H54 (cell line): ENCODE data around the gene SGIP1.

Experiments used
- DNase-seq: peaks from one replicate; pipeline ENCODE4 v3.0.0; 2011; ENCODE audit warnings: low spot score, mixed read lengths; ENCODE audit not compliant: insufficient read length
- FAIRE-seq: peaks from 3 replicates; lab custom pipeline; 2011; peaks lifted over from hg19 to GRCh38; lab: Jason Lieb, UNC
- POLR2A ChIP-seq: IDR thresholded peaks from 2 replicates; pipeline ENCODE4 v1.6.1; 2011; ENCODE audit warnings: low read depth, mild to moderate bottlenecking, low read length

The SGIP1 gene

GRCh38 chr1:66532798-66533783 lies 862 bp upstream of the SGIP1 start:
- FAIRE-seq, result no peak
- TF ChIP-seq POLR2A, result no peak
- no peak for DNase-seq

- no peak for DNase-seq
- no peak for FAIRE-seq
- TF ChIP-seq POLR2A, result no peak
These were observed 1.1 kb downstream of the SGIP1 start for GRCh38 chr1:66535061-66535460.

DNA sequence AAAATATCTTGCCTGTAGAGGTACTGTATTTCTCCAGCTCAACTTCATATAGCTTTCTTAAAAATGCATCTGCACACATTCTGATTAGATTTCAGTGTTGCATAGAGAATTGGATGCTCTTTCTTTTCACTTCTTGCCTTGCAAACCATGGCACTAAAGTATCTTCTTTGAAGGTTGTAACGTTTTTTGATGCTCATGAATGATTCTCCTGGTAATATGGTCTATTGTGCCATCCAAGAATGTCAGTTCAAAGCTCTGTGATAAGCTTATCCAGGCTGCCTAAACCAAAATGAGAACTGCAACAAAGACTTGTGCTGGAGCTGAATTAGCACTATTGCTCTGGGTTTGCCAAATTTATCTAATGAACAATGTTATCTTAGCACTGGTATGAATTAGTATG lies 1.9 kb downstream of the SGIP1 start:
- TF ChIP-seq POLR2A, result no peak
- DNase-seq (no peak), FAIRE-seq (no peak)

DNA sequence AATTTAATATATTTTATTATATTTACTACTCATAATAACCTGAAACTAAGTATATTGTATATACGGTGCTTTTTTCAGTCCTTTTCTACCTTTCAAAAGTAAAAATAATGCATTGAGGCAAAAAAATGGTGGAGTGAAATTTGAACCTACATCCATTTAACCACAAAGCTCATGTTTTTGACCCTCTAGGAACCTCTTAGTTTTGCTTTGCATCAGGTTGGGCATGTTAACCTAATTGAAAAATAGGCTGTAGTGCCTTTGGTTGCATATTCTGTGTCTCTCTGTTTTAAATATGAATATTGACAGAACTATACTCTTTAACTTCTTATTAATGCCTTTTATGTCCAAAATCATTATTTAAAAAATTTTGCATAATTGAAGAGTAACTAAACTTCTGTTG lies 3.8 kb downstream of the SGIP1 start:
- DNase-seq (no peak), FAIRE-seq (no peak)
- TF ChIP-seq POLR2A, result no peak

DNA sequence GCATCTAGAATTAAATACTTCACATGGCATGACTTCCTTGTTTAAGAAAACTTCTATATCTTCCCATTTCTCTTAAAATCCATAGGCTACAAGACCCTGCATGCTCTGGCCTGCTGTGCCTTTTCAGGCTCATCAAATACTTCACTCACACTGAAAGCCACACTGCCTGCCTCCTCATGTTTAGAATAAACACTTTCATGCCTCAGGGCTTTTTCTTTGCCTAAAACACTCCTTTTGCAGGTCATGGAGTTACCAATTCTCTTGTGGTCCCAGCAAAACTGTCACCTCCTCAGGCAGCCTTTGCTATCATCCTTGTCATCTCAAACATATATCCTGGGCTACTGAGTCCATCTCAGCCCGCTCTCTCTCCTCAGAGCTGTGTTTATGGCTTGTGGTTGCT lies 5.5 kb downstream of the SGIP1 start:
- FAIRE-seq (no peak), DNase-seq (no peak)
- TF ChIP-seq POLR2A, result no peak

DNA sequence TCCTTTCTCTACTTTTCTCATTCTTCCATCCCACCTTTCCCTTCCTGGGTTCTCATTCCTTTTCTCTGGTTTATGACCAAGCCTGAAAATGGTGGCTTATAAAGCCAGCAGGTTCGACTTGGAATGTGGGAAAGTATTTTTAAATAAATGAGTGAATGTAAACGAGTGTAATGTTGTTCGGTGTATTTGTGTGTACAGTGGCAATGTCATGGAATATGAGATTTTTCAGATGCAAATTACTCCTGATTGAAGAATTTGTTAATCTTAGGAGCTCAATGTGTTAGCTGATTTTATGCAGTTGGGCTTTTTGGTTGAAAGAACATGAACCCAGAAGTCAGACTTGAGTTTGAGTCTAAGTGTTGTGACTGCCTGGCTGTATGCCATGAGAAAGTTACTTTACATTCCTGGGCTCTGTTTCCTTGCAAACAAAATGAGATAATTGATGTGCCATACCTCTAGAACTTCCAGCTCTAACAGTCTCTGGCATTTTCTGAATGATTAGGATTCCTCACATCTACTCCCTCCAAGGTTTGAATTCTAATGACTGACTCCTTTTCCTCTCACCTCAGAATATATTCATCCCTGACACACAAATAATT lies 6.6 kb downstream of the SGIP1 start:
- no peak for FAIRE-seq
- no peak for DNase-seq
- no peak for TF ChIP-seq POLR2A

DNA sequence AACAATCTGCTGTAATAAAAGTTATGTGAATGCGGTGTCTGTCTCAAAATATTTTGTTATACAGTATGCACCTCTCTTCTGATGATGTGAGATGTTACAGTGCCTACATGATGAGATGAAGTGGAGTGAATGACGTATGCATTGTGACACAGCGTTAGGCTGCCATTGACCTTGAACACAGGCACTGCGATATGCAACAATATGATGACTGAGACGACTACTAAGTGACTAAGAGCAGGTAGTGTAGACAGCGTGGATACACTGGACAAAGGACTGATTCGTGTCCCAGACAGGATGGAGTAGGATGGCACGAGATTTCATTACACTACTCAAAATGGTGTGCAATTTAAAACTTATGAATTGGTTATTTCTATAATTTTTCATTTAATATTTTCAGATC lies 8.4 kb downstream of the SGIP1 start:
- TF ChIP-seq POLR2A, result no peak
- FAIRE-seq (no peak), DNase-seq (no peak)

- FAIRE-seq (no peak), DNase-seq (no peak)
- TF ChIP-seq POLR2A, result no peak
These were observed 9.1 kb downstream of the SGIP1 start for GRCh38 chr1:66542811-66543767.

DNA sequence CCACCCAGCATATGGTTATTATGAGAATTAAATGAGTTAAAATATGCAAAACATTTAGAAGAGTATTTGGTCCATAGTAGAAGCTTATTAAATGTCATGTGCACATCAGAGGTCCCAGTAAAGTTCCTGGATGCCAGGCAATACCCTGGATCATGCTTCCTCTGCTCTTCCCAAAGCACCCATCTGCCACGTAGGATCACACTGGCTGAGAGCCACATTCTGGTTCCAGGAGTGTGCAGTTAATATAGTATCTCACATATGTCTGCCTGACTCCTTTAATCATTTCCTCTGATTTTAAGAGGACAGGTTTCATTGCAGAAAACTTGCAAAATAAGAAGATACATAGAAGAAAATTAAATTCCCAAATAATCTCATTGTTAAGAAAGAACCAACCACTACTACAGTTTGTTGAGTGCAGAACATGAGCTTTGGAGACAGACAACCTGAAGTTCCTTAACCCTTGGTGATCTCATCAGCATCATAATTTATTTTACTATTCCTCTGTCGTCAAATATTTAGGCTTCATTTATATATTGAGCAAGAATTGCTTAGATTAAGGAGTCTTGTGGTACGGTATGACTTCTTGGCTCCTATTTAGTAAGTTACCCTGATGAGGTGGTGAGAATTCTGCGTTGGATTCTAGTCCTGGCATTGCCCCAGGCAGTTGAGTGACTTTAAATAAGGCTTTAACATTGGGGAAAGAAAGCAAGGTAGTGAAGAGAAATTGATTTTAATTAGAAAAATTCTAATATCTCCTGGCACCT lies 12.3 kb downstream of the SGIP1 start:
- no peak for TF ChIP-seq POLR2A
- DNase-seq, result no peak
- FAIRE-seq, result no peak

DNA sequence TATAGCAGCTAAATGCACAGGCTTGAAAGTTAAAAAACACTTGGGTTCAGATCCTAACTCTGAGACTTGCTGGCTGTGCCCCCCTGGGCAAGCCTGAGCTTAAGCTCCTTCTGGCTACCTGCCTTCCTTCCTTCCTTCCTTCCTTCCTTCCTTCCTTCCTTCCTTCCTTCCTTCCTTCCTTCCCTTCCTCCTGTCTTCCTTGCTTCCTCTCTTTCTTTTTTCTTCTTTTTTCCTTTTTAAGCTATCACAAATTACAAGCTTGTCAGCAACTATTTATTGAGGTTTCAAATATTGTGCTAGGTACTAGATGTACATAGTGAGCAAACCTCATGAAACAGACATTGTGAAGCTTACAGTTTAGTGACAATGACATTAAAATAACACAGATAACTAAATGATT lies 15.1 kb downstream of the SGIP1 start:
- TF ChIP-seq POLR2A, result no peak
- DNase-seq, result no peak
- FAIRE-seq, result no peak

DNA sequence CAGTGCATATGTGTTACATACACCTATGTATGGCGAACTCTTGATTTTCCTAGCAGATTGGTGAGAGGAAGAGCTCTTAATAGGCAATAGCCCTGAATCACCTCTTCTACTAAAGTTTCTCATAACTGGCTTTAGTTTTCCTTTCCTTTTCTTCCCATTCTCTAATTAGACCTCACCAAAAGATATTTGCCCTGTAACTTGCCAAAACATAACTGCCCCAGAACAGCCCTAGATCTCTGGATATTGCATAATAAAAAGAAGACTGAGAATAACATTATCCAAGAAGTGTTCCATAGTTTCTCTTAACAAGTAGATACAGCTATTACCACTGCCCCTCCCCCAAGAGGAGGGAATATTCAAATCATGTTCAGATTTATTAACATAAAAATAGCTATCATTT lies 16.3 kb downstream of the SGIP1 start:
- FAIRE-seq (no peak), DNase-seq (no peak)

DNA sequence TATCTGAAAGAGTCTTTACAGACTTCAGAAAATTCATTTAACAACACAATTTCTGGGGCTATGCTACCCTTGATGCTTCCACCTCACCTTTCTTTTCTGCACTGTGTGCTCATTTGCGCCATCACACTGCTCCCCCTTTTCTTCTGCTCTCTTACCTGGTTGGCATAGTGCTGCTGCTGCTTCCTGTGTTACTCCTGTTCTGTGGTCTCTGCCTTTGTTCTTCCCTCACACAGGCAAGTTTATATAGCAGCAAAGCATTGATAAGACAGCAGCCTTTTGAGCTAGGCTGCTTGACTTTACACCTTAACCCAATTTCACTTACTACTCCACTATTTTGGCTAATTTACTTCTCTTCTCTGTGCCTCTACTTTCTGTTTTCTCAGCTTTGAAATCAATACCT lies 18.3 kb downstream of the SGIP1 start:
- DNase-seq (no peak), FAIRE-seq (no peak)
- TF ChIP-seq POLR2A, result no peak

More for the DNA sequence above, 16.3 kb downstream of the SGIP1 start:
- no peak for TF ChIP-seq POLR2A

GRCh38 chr1:66552829-66553228 lies 18.9 kb downstream of the SGIP1 start:
- FAIRE-seq (no peak), DNase-seq (no peak)
- TF ChIP-seq POLR2A, result no peak

GRCh38 chr1:66553846-66554245 lies 19.9 kb downstream of the SGIP1 start:
- no peak for DNase-seq
- no peak for TF ChIP-seq POLR2A
- no peak for FAIRE-seq
